Limb (tissue), 2 donors: Measurements from ENCODE around the gene HAS3.
A peak's percentile ranks its signal among the peaks of the same experiment; 100 is the strongest.
"Not testable (repeated sequence)": the region's sequence is repeated elsewhere in the genome, so short reads cannot be mapped to it uniquely, and the experiment has no call there.

Experiments used
- DNase-seq, 2 donors: peaks; one replicate each; pipeline ENCODE4 v3.0.0-alpha.2; 2016; ENCODE audit errors: extremely low spot score in 2 of 2

Gene HAS3

GRCh38 chr16:69141936-69142335, 36.5 kb downstream of the HAS3 start:
- DNase-seq = no peak

GRCh38 chr16:69143116-69143515, 37.7 kb downstream of the HAS3 start:
- no peak for DNase-seq

GRCh38 chr16:69145658-69146057, 40.2 kb downstream of the HAS3 start:
- no peak for DNase-seq

- DNase-seq = not testable (repeated sequence)
Measured at GRCh38 chr16:69149621-69150020, 44.2 kb downstream of the HAS3 start.

- DNase-seq = peak; percentile 60 to 90
Measured at GRCh38 chr16:69150146-69150865, 44.9 kb downstream of the HAS3 start.

GRCh38 chr16:69157196-69157595, 51.7 kb downstream of the HAS3 start:
- no peak for DNase-seq

GRCh38 chr16:69160192-69160591, 54.7 kb downstream of the HAS3 start:
- no peak for DNase-seq

GRCh38 chr16:69165584-69165983, 60.1 kb downstream of the HAS3 start:
- DNase-seq = no peak

- no peak for DNase-seq
Measured at GRCh38 chr16:69166221-69166833, 60.9 kb downstream of the HAS3 start.

- no peak for DNase-seq
Measured at GRCh38 chr16:69166946-69167930, 61.8 kb downstream of the HAS3 start.
